ENCODE results near the gene DOCK2.

DOCK2 gene

GRCh38 chr5:169989365-169989764 lies 352.3 kb downstream of the DOCK2 start:
- Histone ChIP-seq H3K4me3 (no peak overlapping the region), H3K27ac (no peak overlapping the region)
- no peak for TF ChIP-seq CTCF (IDR thresholded peaks at IDR 0.05)
- DNase-seq (ENCODE audit: low spot score) = no peak

- TF ChIP-seq CTCF (IDR thresholded peaks at IDR 0.05) = no peak
- no peak for DNase-seq (ENCODE audit: low spot score)
- Histone ChIP-seq H3K27ac (no peak overlapping the region), H3K4me3 (no peak overlapping the region)
Observed at GRCh38 chr5:169991115-169991869, 354.2 kb downstream of the DOCK2 start.

- TF ChIP-seq CTCF (IDR thresholded peaks at IDR 0.05) = no peak
- H3K4me3 ChIP-seq = no peak overlapping the region
- DNase-seq (ENCODE audit: low spot score) = no peak
- H3K27ac ChIP-seq = no peak overlapping the region
Observed at GRCh38 chr5:169992789-169993484, 355.9 kb downstream of the DOCK2 start.

DNA sequence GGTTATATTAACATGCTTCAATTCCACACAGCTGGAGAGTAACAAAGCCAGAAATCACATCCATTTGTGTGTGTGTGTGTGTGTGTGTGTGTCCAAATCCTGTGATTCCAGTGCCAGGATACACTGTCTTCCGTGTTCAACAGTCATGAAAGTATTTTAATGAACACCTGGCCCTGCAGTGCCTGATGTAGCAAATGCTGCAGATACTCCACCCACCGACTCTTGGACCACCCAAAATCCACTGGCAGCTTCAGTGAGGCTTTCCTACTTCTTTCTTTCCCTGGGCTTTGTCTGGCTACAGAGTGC lies 356.4 kb downstream of the DOCK2 start:
- no peak overlapping the region for H3K4me3 ChIP-seq
- TF ChIP-seq CTCF (IDR thresholded peaks at IDR 0.05) = no peak
- no peak overlapping the region for H3K27ac ChIP-seq
- no peak for DNase-seq (ENCODE audit: low spot score)

- no peak for TF ChIP-seq CTCF (IDR thresholded peaks at IDR 0.05)
- DNase-seq (ENCODE audit: low spot score) = no peak
- no peak overlapping the region for H3K4me3 ChIP-seq
- H3K27ac ChIP-seq = no peak overlapping the region
Observed at GRCh38 chr5:169997798-169998197, 360.7 kb downstream of the DOCK2 start.

GRCh38 chr5:169999621-170000020 lies 362.5 kb downstream of the DOCK2 start:
- no peak for DNase-seq (ENCODE audit: low spot score)
- no peak for TF ChIP-seq CTCF (IDR thresholded peaks at IDR 0.05)
- Histone ChIP-seq H3K27ac (no peak overlapping the region), H3K4me3 (no peak overlapping the region)

DNA sequence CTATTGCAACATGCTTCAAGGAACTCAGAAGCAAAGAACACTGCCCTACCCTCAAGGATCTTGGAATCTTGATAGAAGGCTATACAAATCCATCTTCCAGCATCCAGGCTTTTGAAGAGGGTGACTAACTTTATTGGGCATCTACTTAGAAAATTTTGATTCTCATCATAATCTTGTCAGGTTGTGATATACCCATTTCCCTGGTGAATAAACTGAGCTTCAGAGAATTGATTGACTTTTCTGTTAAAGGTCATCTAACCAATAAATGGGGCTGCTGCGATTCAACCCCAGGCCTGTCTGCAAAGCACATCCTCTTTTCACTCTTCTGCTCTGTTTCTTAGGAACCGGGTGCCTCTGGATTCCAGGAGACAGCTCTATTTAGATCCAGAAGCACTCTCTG lies 363.1 kb downstream of the DOCK2 start:
- Histone ChIP-seq H3K4me3 (no peak overlapping the region), H3K27ac (no peak overlapping the region)
- no peak for TF ChIP-seq CTCF (IDR thresholded peaks at IDR 0.05)
- no peak for DNase-seq (ENCODE audit: low spot score)
